Adrenal gland (tissue), 12 donors: ENCODE data around the gene TBC1D10A. TPM values are rescaled to one million over a fixed set of nuclear protein-coding genes. Genes with fewer than 3 reads are reported as not detected.
A peak's percentile ranks its signal among the peaks of the same experiment; 100 is the strongest.

Experiments used
- DNase-seq, 7 donors: peaks; one replicate each; pipeline ENCODE4 v3.0.0-alpha.2; 2019 to 2020
- H3K27ac ChIP-seq, 5 donors: fragments of 200-600 bp; sonication (generic) in 4 of 5; 1 replicate in 3 of 5; 2 replicates in 2 of 5; pipeline versions ENCODE4 v1.5.1 to v1.8.0; 2016 to 2020; ENCODE audit warnings: mild to moderate bottlenecking in 1 of 5
- H3K27me3 ChIP-seq: fragments of 200-600 bp; 2 replicates; pipeline ENCODE4 v1.8.0; 2021
- H3K36me3 ChIP-seq, 2 donors: fragments of 200-600 bp; replicated peaks in 1 of 2; 1 replicate in 1 of 2; 2 replicates in 1 of 2; pipeline versions ENCODE4 v1.5.1 to v1.8.0; 2018 to 2022
- H3K4me1 ChIP-seq, 2 donors: fragments of 200-600 bp; replicated peaks in 1 of 2; 1 replicate in 1 of 2; 2 replicates in 1 of 2; pipeline versions ENCODE4 v1.5.1 to v1.8.0; 2018 to 2021
- H3K4me3 ChIP-seq, 4 donors: fragments of 200-600 bp; sonication (generic) in 3 of 4; one replicate each; pipeline ENCODE4 v1.5.1; 2016 to 2018
- H3K9me3 ChIP-seq, 3 donors: fragments of 200-600 bp; sonication (generic) in 1 of 3; replicated peaks in 1 of 3; 1 replicate in 2 of 3; 2 replicates in 1 of 3; pipeline versions ENCODE4 v1.5.1 to v1.8.0; 2016 to 2021
- CTCF ChIP-seq, 6 experiments: fragments of 450-650 bp in 4 of 6; fragments of 200-600 bp in 2 of 6; sonication (generic) in 1 of 6; IDR thresholded peaks; 1 replicate in 5 of 6; 2 replicates in 1 of 6; pipeline versions ENCODE4 v1.5.1 to v1.8.0; 2016 to 2021; ENCODE audit warnings: antibody characterized with exemption in 6 of 6, mild to moderate bottlenecking in 2 of 6, moderate library complexity in 1 of 6
- POLR2A ChIP-seq, 2 donors: fragments of 450-650 bp; IDR thresholded peaks; one replicate each; pipeline ENCODE4 v1.6.1; 2017; ENCODE audit warnings: antibody characterized with exemption in 2 of 2, mild to moderate bottlenecking in 2 of 2, moderate library complexity in 1 of 2
- WGBS, 4 donors: extraction: QIAGEN DNeasy Blood & Tissue Kit in 2 of 4; methylation state at CpG; one replicate each; pipeline versions ENCODE4 v1.1.5 to v1.1.7; 2013 to 2017; 5-methylcytosine and 5-hydroxymethylcytosine counted together
- intact Hi-C, 2 donors: fragments of 100-400 bp; cut with DNase I; formaldehyde crosslinking; loops; one replicate each; pipeline versions ENCODE4 v1.14.1 to v1.15.0; 2022 to 2023
- polyA plus RNA-seq, 3 donors: library from polyadenylated mRNA; stranded (reverse); fragments of 200-250 nt in 2 of 3; fragments of 350-450 nt in 1 of 3; fragmentation: Illumina TruSeq in 1 of 3; extraction: RNeasy Lipid Tissue Mini Kit (QIAGEN cat#74804) in 1 of 3; gene quantifications; one replicate each; pipeline ENCODE4 v1.2.3, GENCODE V29; 2013 to 2014
- total RNA-seq, 9 donors: library from RNA; depleted of rRNA in 4 of 9; stranded (reverse); fragments of >200 nt in 4 of 9; fragments of 120-200 nt in 1 of 9; fragmentation: NEBNext Ultra II Directional in 1 of 9; extraction: Animal tissue kit (Norgen Biotek cat#: 25700) in 1 of 9; gene quantifications; one replicate each; pipeline versions ENCODE4 v1.1.0 to v1.2.4, GENCODE V29; 2013 to 2023
- donor health status: healthy with polysubstance abuse.
- donor health status: Bipolar disorder and iron deficiency.
- donor health status: DM: yes; HTN: yes; CAD: no.
- donor health status: DM: no; HTN: no; CAD: no.
- donor health status: DM: no; HTN: no; CAD: no.
- donor health status: DM: yes; HTN: yes; CAD: no.

TBC1D10A gene
- total and polyA plus RNA-seq, 12 donors: 11.7 to 55.0 (median 29.6) TPM

GRCh38 chr22:30272781-30273601 lies 53.8 kb downstream of the TBC1D10A start:
- no peak overlapping the region for H3K4me3 ChIP-seq
- peaks cover 0 to 13% of the 10 kb centered on the region in 2 donors for H3K4me1 ChIP-seq
- no peak for DNase-seq
- TF ChIP-seq CTCF (IDR thresholded peaks at IDR 0.05) (no peak), POLR2A (IDR thresholded peaks at IDR 0.05) (no peak)
- H3K36me3 ChIP-seq: no peaks in the 10 kb centered on the region
- H3K27ac ChIP-seq: peak overlapping the region in 1 of 5 donors; percentile 6
- H3K9me3 ChIP-seq: no peaks in the 10 kb centered on the region
- H3K27me3 ChIP-seq: no peaks in the 10 kb centered on the region
- intact Hi-C loops: no loop called here
- WGBS, 4 donors: 73 to 81% (median 78%) methylated on average over 16 of the region's 16 CpGs

- TF ChIP-seq POLR2A (IDR thresholded peaks at IDR 0.05): no peak
- no peak for TF ChIP-seq CTCF (IDR thresholded peaks at IDR 0.05)
- Histone ChIP-seq H3K27ac (peak overlapping the region in 2 of 5 donors; percentile 39 to 65), H3K36me3 (no peaks in the 10 kb centered on the region), H3K27me3 (no peaks in the 10 kb centered on the region), H3K4me3 (no peak overlapping the region), H3K9me3 (no peaks in the 10 kb centered on the region), H3K4me1 (peaks cover 0 to 2% of the 10 kb centered on the region in 2 donors)
- peak; percentile 60 to 86 (median 70) for DNase-seq
- intact Hi-C loops: no loop called here
- 63 to 78% (median 71%) methylated on average over 10 to 16 of the region's 16 CpGs for WGBS, 4 donors
Measured at GRCh38 chr22:30270832-30271231, 55.9 kb downstream of the TBC1D10A start.

DNA sequence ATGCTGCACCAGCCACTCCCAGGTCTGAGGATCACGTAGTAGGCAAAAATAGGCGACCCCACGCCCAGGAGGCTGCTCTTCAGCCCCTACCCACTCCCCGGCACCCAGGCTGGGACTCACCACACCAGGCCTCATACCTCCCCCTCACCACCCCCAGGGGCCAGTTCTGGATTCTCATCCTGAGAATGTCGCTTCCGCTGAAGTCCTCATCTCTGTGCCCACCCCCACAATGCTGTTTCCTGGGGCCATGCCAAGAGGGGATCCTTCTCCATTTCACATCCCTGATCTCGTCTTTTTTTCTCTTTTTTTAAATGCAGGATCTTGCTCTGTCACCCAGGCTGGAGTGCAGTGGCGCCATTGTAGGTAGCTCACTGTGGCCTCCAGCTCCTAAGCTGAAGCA lies 58.4 kb downstream of the TBC1D10A start:
- H3K27me3 ChIP-seq: no peaks in the 10 kb centered on the region
- no peak for TF ChIP-seq POLR2A (IDR thresholded peaks at IDR 0.05)
- no peak for TF ChIP-seq CTCF (IDR thresholded peaks at IDR 0.05)
- 87 to 89% (median 88%) methylated on average over 8 of the region's 8 CpGs for WGBS, 4 donors
- no peak overlapping the region for H3K27ac ChIP-seq
- no peaks in the 10 kb centered on the region for H3K36me3 ChIP-seq
- no peaks in the 10 kb centered on the region for H3K9me3 ChIP-seq
- no peak overlapping the region for H3K4me3 ChIP-seq
- intact Hi-C loops: no loop called here
- DNase-seq: no peak
- H3K4me1 ChIP-seq: peaks cover 0 to under 1% of the 10 kb centered on the region in 2 donors

- Histone ChIP-seq H3K27me3 (no peaks in the 10 kb centered on the region), H3K4me3 (no peak overlapping the region), H3K9me3 (no peaks in the 10 kb centered on the region), H3K36me3 (no peaks in the 10 kb centered on the region), H3K4me1 (peaks cover 0 to 7% of the 10 kb centered on the region in 2 donors), H3K27ac (peak overlapping the region in 1 of 5 donors; percentile 87)
- intact Hi-C loops: no loop called here
- TF ChIP-seq POLR2A (IDR thresholded peaks at IDR 0.05): no peak
- TF ChIP-seq CTCF (IDR thresholded peaks at IDR 0.05): no peak
- DNase-seq: no peak
- 70 to 83% (median 71%) methylated on average over 11 to 14 of the region's 14 CpGs for WGBS, 4 donors
Measured at GRCh38 chr22:30267382-30268302, 59.1 kb downstream of the TBC1D10A start.
